Right lobe of liver (tissue), 4 donors: ENCODE results near the gene CLCN1.

Experiments used
- POLR2A ChIP-seq: fragments of 450-650 bp; IDR thresholded peaks from one replicate; pipeline ENCODE4 v1.6.1; 2017; ENCODE audit warnings: antibody characterized with exemption, mild to moderate bottlenecking
- TF ChIP-seq, protein P1 (sequence below), 4 donors: fragments of 200-600 bp in 3 of 4; fragments of 450-650 bp in 1 of 4; IDR thresholded peaks; one replicate each; pipeline versions ENCODE4 v1.5.1 to v1.8.0; 2016 to 2022; ENCODE audit warnings: antibody characterized with exemption in 4 of 4, mild to moderate bottlenecking in 2 of 4
- donor health status: DM: no; HTN: no; CAD: no.
- donor health status: DM: no; HTN: no; CAD: no.
- donor health status: DM: no; HTN: yes; CAD: no.

DNA sequence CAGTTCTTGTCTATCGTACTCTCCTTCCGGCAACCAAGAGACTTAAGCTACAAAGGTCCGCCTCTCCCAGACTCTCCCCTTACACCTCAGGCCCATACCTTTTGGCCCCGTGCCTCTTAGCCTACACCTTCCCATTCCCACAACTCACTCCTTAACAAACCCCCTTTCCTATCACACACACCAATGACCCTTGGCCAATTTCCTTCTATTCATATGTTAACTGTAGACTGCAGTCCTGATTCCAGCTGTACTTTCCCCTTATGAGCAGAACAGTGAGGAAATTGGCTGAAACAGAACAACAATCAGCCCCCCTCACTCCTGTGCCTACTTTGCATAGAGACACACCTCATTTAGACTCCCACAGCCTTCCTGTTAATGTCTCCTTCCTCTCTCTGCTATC, 32.5 kb upstream of the CLCN1 start:
- no peak for TF ChIP-seq POLR2A
- TF ChIP-seq, protein P1, sequence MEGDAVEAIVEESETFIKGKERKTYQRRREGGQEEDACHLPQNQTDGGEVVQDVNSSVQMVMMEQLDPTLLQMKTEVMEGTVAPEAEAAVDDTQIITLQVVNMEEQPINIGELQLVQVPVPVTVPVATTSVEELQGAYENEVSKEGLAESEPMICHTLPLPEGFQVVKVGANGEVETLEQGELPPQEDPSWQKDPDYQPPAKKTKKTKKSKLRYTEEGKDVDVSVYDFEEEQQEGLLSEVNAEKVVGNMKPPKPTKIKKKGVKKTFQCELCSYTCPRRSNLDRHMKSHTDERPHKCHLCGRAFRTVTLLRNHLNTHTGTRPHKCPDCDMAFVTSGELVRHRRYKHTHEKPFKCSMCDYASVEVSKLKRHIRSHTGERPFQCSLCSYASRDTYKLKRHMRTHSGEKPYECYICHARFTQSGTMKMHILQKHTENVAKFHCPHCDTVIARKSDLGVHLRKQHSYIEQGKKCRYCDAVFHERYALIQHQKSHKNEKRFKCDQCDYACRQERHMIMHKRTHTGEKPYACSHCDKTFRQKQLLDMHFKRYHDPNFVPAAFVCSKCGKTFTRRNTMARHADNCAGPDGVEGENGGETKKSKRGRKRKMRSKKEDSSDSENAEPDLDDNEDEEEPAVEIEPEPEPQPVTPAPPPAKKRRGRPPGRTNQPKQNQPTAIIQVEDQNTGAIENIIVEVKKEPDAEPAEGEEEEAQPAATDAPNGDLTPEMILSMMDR (IDR thresholded peaks at IDR 0.05) = no peak
